Ramos (cell line): Measurements from ENCODE around the gene NR1D2.

Experiments used
- in situ Hi-C: fragments of 300-500 bp; cut with MboI; formaldehyde crosslinking; loops from one replicate; pipeline ENCODE4 v1.14.3; 2022; ENCODE audit warnings: low sequenced_read_pairs; ENCODE audit not compliant: unreplicated experiment

Gene NR1D2

DNA sequence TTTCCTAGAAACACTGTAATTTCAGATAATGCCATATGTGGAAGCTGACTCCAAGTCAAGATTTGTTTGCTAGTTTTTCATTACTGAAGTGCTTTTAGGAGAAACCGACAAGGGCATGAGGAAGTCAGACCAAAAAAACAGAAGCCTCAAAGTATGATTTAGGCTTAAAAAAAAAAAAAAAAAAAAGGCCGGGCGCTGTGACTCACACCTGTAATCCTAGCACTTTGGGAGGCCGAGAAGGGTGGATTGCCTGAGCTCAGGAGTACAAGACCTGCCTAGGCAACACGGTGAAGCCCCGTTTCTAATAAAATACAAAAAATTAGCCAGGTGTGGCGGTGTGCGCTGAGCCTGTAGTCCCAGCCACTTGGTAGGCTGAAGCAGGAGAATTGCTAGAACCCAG is 16.6 kb upstream of the NR1D2 start:
- in situ Hi-C loops = no loop called here

- in situ Hi-C loops = no loop called here
Observed at GRCh38 chr3:23931597-23931996, 13.5 kb upstream of the NR1D2 start.

DNA sequence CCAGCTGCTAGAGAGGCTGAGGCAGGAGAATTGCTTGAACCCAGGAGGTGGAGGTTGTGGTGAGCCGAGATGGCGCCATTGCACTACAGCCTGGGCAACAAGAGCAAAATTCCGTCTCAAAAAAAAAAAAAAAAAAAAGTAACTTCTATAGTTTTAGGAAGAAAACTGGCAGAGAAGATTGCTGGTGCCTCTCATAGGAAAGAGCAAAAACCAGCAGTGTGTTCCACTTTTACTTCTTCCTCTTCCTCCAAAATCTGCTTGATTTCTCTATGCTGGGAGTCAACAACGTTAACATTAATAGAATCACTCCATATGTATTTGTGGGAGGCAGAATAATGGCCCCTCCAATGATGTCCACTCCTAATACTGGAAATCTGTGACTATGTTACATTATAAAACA is 12.5 kb upstream of the NR1D2 start:
- in situ Hi-C loops = no loop called here

- in situ Hi-C loops = no loop called here
Observed at GRCh38 chr3:23934253-23934652, 10.8 kb upstream of the NR1D2 start.

DNA sequence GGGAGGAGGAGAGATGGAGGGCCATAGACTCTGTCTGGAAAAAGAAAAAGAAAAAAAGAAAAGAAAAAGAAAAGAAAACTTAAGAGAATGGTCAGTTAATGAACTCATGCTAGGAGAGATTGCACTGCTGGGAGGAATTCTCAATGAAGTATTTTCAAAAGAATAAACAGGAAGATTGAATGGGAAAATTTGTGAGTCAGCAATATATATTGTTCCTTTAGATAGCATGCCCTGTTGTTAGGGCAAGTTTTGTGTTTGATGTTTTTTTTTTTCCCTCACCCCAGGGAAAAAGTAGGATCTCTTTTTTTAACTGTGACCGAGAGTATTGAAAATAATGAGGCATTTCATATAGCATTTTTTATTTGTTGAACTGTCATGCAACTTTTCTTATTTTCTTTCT is 7.8 kb upstream of the NR1D2 start:
- in situ Hi-C loops = no loop called here

DNA sequence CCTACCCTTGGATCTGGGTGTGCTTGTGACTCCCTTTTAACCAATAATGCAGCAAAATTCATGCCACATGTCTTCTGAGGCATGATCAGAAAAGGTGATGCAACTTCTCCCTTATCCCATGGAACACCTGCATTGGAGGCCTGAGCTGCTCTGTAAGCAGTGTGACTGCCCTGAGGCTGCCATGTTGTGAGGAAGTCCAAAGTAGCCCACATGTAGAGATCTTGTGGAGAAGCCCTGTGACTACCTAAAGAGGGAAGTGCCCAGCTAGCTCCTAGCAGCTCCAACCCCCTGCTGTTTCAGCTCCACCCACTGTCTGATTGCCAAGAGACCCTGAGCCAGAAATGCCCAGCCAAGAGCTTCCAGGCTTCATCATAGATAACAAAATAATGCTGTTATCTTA is 6.4 kb upstream of the NR1D2 start:
- in situ Hi-C loops = no loop called here

- in situ Hi-C loops = no loop called here
Observed at GRCh38 chr3:23940775-23941174, 4.3 kb upstream of the NR1D2 start.

- in situ Hi-C loops = no loop called here
Observed at GRCh38 chr3:23941440-23941839, 3.6 kb upstream of the NR1D2 start.

GRCh38 chr3:23942546-23942945 is 2.5 kb upstream of the NR1D2 start:
- in situ Hi-C loops = no loop called here

DNA sequence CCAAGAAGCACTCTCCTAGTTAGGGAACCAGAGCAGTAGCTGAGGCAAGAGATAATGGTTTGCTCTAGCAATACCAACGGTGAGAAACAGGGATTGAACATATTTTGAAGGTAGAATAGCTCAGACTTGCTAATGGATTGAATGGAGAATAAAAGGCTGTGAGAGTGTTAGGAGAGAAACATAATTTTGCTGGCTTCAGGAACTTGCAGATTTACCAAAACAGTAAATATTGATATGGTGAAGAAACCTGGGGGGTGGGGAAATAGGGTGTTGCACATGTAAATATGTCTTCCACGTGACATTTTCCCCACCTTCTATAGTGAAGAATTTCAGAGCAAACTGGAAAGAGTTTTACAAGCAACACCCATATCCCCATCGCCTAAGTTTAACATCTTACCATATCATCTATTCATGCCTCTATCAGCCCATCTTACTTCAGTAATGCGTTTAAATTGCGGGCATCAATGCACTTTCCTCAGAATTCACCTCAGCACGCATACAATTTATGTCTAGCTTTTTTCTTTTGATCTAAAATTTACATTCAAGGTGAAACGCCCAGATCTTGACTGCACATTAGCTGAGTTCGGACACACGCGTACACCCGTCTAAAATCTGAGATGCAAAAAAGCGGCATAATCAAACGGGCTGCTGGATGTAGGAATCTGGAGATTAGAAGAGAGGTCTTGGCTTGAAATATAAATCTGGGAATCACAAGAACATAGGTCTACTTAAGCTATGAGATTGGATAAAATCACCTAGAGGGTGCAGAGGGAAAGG is 891 bp upstream of the NR1D2 start:
- in situ Hi-C loops = no loop called here

DNA sequence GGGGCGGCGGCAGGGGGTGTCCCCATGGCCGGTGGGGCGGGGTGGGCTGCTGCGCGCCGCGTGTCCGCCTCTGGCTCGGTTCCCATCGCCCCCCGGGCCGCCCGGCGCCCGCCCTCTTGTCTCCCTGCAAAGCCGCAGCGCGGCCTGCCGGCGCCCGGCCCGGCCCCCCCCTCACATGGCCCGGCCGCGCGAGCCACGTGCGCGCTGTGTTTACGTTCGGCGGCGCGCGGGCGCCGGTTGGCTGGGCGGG is 502 bp downstream of the NR1D2 start:
- in situ Hi-C loops = no loop called here

- in situ Hi-C loops = no loop called here
Observed at GRCh38 chr3:23945913-23946687, 1.0 kb downstream of the NR1D2 start.

DNA sequence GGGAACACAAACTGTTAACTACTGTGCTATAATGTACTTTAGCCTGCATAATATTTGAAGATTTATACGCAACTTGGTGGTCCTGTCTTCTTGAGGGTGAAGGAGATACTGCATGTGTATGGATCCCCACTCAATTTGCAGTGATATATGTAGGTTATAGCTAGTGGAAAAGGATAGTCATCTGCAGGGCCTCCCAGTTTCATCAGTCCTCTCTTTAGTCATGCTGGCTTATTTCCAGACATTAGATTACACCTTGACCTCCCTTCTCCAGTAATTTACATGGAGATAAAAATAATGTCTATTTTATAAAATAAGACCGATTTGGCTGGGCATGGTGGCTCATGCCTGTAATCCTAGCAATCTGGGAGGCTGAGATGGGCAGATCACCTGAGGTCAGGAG is 3.7 kb downstream of the NR1D2 start:
- in situ Hi-C loops = no loop called here

DNA sequence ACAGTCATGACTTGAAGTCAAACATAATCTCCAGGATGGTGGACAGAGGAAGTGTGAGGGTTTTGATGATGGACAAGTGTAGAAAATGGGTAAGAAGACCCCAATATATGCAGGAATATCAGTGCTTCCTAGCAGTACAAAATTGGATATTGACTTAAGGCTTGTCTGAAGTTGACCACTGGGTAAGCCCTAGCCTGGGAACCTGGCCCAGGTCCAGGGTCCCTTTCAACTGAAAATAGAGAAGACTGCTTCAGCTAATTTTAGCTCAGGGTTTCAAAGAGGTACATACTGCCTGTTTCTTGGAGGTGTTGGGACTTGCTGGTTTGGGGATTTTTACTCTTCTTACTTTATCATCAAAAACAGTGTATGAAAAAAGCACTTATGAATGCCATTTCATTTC is 4.7 kb downstream of the NR1D2 start:
- in situ Hi-C loops = no loop called here

GRCh38 chr3:23950293-23950692 is 5.2 kb downstream of the NR1D2 start:
- in situ Hi-C loops = no loop called here

DNA sequence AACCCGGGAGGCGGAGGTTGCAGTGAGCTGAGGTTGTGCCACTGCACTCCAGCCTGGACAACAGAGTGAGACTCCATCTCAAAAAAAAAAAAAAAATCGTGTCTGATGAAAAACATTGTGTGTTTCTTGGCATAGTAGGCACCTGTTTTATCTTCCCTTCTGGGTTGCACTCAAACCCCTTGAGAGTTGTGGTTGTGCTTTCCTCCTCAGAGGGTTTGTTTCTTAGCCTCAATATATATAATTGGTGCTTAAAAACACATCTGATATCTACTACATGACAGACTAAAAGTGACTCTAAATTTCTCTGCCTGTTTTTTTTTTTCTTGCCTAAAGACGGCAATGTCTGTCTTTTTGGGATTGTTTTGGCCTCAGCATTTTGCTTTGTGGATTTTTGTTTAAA is 7.6 kb downstream of the NR1D2 start:
- in situ Hi-C loops = no loop called here

DNA sequence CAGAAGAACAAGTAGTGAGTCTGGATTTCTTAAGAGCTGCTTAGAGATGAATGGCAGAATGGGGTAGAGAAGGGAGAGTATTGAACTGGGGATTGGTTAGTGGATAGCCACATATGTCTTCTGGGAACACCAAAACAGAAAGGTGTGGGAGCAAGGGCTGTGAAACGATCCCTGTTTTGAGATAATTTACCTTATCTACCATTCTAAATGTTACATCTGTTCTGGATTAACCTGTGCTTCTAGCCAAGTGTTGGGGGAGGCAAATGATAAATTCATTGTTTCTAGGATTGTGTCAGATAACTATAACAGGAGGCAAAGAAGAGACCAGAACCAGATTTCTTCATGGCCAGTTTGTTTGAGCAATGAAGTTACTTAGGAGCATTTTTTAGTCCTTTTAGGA is 8.4 kb downstream of the NR1D2 start:
- in situ Hi-C loops = no loop called here

- in situ Hi-C loops = no loop called here
Observed at GRCh38 chr3:23954144-23954543, 9.1 kb downstream of the NR1D2 start.

DNA sequence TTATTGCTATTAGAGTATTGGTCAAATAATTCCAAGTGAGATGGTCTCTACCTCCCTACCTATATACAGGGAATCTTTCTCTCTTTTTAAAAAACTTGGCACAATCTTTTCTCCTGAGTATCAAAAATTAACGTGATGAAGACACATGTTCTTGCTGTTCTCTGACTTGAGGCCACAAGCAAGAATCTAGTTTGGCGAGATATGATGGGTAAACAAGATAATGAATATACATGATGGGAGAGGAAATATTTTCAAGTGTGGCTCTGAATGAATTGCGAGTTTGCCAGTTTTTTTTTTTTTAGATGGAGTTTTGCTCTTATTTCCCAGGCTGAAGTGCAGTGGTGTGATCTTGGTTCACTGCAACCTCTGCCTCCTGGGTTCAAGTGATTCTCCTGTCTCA is 11.6 kb downstream of the NR1D2 start:
- in situ Hi-C loops = no loop called here

- in situ Hi-C loops = no loop called here
Observed at GRCh38 chr3:23959135-23959900, 14.2 kb downstream of the NR1D2 start.

DNA sequence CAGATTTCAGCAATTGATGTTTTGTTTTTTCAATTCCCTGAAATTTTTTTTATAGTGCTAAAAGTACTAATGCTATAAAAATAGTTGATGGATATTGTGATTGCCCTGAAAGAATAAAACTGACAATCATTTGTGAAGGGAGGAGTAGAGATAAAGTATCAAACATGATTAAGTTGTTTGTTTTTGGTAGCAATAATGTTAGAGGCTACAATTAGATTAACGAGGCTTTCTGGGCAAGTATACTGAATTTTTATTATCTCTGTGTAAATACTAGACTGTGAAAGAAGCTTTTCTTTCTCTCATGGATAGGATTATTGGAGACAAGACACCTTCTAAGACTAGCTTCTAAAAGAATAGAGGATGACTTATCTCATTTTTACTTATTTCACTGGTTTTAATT is 15.6 kb downstream of the NR1D2 start:
- in situ Hi-C loops = no loop called here
